ENCODE measurements around the gene THUMPD2.

Gene THUMPD2

DNA sequence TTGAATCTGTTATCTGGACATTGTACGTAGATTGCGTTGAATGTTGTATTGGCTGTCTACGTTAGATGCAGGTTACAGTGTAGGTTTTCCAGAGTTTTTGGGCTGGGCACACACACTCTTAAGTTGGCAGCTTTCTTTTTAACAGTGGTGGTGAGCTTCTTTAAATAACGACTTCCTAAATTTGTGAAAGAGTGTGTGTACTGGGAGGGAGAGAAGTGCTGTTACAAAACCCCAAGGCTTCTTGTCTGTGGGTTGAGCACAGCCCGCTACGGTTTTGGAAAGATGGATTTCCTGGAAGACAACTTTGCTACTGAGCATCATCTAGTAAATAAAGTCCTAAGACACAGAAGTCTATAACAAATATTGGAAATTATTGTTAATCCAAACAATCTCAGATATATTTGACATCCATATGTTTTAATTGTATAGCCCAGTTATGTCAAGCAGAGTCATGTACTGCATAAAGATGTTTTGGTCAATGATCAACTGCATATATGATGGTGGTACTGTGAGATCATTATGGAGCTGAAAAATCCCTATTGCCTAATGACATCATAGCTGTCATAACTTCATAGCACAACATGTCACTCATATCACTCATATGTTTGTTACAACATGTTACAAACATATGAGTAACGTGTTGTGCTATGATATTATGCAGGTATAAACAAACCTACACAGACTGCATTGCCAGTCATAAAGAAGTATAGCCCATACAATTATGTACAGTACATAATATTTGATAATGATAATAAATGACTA is 7.9 kb upstream of the THUMPD2 start:
- Histone ChIP-seq H3K9me2 (replicated peaks; ENCODE audit: low read depth, low read length) (no peaks in the 10 kb centered on the region), H4K20me1 (ENCODE audit: insufficient read depth, low read length, poor library complexity, severe bottlenecking) (no peaks in the 10 kb centered on the region), H3K4me2 (ENCODE audit: low read depth, low read length, poor library complexity, severe bottlenecking) (no peak overlapping the region), H2AFZ (ENCODE audit: low read length) (no peak overlapping the region), H3F3A (ENCODE audit: low read depth) (no peaks in the 10 kb centered on the region), H3K4me3 (ENCODE audit: low read length, poor library complexity, severe bottlenecking) (no peak overlapping the region), H3K4me1 (ENCODE audit: insufficient read depth, low read length, poor library complexity, severe bottlenecking) (peaks cover 20% of the 10 kb centered on the region), H3K27me3 (ENCODE audit: insufficient read depth, low read length, poor library complexity, severe bottlenecking) (no peaks in the 10 kb centered on the region), H3K36me3 (ENCODE audit: insufficient read depth, low read length) (no peaks in the 10 kb centered on the region), H3K9me3 (ENCODE audit: insufficient read depth, low read depth, low read length) (peaks cover 3% of the 10 kb centered on the region; the same call in 1 of the 2 replicates), H3K79me2 (ENCODE audit: insufficient read depth, low read length) (no peaks in the 10 kb centered on the region), H3K9ac (ENCODE audit: low read depth, low read length, poor library complexity, severe bottlenecking) (no peak overlapping the region)
- no peak for TF ChIP-seq EZH2phosphoT487 (IDR thresholded peaks at IDR 0.05; ENCODE audit: borderline replicate concordance)
- TF ChIP-seq, protein P1, sequence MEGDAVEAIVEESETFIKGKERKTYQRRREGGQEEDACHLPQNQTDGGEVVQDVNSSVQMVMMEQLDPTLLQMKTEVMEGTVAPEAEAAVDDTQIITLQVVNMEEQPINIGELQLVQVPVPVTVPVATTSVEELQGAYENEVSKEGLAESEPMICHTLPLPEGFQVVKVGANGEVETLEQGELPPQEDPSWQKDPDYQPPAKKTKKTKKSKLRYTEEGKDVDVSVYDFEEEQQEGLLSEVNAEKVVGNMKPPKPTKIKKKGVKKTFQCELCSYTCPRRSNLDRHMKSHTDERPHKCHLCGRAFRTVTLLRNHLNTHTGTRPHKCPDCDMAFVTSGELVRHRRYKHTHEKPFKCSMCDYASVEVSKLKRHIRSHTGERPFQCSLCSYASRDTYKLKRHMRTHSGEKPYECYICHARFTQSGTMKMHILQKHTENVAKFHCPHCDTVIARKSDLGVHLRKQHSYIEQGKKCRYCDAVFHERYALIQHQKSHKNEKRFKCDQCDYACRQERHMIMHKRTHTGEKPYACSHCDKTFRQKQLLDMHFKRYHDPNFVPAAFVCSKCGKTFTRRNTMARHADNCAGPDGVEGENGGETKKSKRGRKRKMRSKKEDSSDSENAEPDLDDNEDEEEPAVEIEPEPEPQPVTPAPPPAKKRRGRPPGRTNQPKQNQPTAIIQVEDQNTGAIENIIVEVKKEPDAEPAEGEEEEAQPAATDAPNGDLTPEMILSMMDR (conservative IDR thresholded peaks at IDR 0.05; ENCODE audit: low read length): no peak

DNA sequence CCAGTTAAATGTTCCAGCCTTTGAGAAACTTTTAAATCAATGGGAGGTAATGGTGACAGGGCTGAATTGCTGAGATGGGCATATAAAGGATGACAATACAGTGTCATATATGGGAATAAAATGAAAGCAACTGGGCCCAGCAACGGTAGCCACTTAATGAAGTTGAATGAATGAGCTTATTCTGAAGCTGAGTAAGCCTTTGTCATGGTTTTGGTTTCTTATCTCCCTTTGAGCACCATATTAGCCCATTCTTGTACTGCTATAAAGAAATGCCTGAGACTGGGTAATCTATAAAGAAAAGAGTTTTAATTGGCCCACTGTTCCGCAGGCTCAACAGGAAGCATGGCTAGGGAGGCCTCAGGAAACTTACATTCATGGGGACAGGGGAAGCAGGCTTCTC is 3.5 kb upstream of the THUMPD2 start:
- H3K9me3 ChIP-seq (ENCODE audit: insufficient read depth, low read depth, low read length): no peaks in the 10 kb centered on the region
- H3K9me2 ChIP-seq (replicated peaks; ENCODE audit: low read depth, low read length): no peaks in the 10 kb centered on the region
- peaks cover 7% of the 10 kb centered on the region; the same call in 1 of the 2 replicates for H3F3A ChIP-seq (ENCODE audit: low read depth)
- peaks cover 52% of the 10 kb centered on the region for H3K4me1 ChIP-seq (ENCODE audit: insufficient read depth, low read length, poor library complexity, severe bottlenecking)
- H3K4me2 ChIP-seq (ENCODE audit: low read depth, low read length, poor library complexity, severe bottlenecking): peak overlapping the region; percentile 86
- peaks cover 6% of the 10 kb centered on the region for H4K20me1 ChIP-seq (ENCODE audit: insufficient read depth, low read length, poor library complexity, severe bottlenecking)
- TF ChIP-seq EZH2phosphoT487 (IDR thresholded peaks at IDR 0.05; ENCODE audit: borderline replicate concordance): no peak
- TF ChIP-seq, protein P1 (conservative IDR thresholded peaks at IDR 0.05; ENCODE audit: low read length): no peak
- H3K36me3 ChIP-seq (ENCODE audit: insufficient read depth, low read length): no peaks in the 10 kb centered on the region
- no peak overlapping the region for H3K4me3 ChIP-seq (ENCODE audit: low read length, poor library complexity, severe bottlenecking)
- H2AFZ ChIP-seq (ENCODE audit: low read length): no peak overlapping the region
- H3K27me3 ChIP-seq (ENCODE audit: insufficient read depth, low read length, poor library complexity, severe bottlenecking): no peaks in the 10 kb centered on the region
- H3K79me2 ChIP-seq (ENCODE audit: insufficient read depth, low read length): peaks cover 14% of the 10 kb centered on the region
- no peak overlapping the region for H3K9ac ChIP-seq (ENCODE audit: low read depth, low read length, poor library complexity, severe bottlenecking)

- peak overlapping the region; percentile 86 for H3K4me2 ChIP-seq (ENCODE audit: low read depth, low read length, poor library complexity, severe bottlenecking)
- H4K20me1 ChIP-seq (ENCODE audit: insufficient read depth, low read length, poor library complexity, severe bottlenecking): peaks cover 15% of the 10 kb centered on the region
- peaks cover 23% of the 10 kb centered on the region for H3K79me2 ChIP-seq (ENCODE audit: insufficient read depth, low read length)
- peak overlapping the region; percentile 71 for H3K4me3 ChIP-seq (ENCODE audit: low read length, poor library complexity, severe bottlenecking)
- no peaks in the 10 kb centered on the region for H3K27me3 ChIP-seq (ENCODE audit: insufficient read depth, low read length, poor library complexity, severe bottlenecking)
- H3K9me3 ChIP-seq (ENCODE audit: insufficient read depth, low read depth, low read length): no peaks in the 10 kb centered on the region
- peak overlapping the region; percentile 48 for H2AFZ ChIP-seq (ENCODE audit: low read length)
- H3K36me3 ChIP-seq (ENCODE audit: insufficient read depth, low read length): no peaks in the 10 kb centered on the region
- peak overlapping the region; percentile 69 for H3K9ac ChIP-seq (ENCODE audit: low read depth, low read length, poor library complexity, severe bottlenecking)
- H3K9me2 ChIP-seq (replicated peaks; ENCODE audit: low read depth, low read length): no peaks in the 10 kb centered on the region
- TF ChIP-seq, protein P1 (conservative IDR thresholded peaks at IDR 0.05; ENCODE audit: low read length): no peak
- no peak for TF ChIP-seq EZH2phosphoT487 (IDR thresholded peaks at IDR 0.05; ENCODE audit: borderline replicate concordance)
- H3K4me1 ChIP-seq (ENCODE audit: insufficient read depth, low read length, poor library complexity, severe bottlenecking): peaks cover 61% of the 10 kb centered on the region
- peaks cover 7% of the 10 kb centered on the region; the same call in 1 of the 2 replicates for H3F3A ChIP-seq (ENCODE audit: low read depth)
Measured at GRCh38 chr2:39781697-39782096, 2.6 kb upstream of the THUMPD2 start.
